ENCODE measurements around the gene ZNF575.

- TF ChIP-seq FOXK1 (CRISPR knock-in tag; IDR thresholded peaks at IDR 0.05): no peak
- no peak for TF ChIP-seq CTCF (IDR thresholded peaks at IDR 0.05)
- no peak for TF ChIP-seq NR3C1 (CRISPR knock-in tag; conservative IDR thresholded peaks at IDR 0.05; ENCODE audit: low read depth)
- TF ChIP-seq ZNF281 (CRISPR knock-in tag; IDR thresholded peaks at IDR 0.05): no peak
- TF ChIP-seq, protein P1, sequence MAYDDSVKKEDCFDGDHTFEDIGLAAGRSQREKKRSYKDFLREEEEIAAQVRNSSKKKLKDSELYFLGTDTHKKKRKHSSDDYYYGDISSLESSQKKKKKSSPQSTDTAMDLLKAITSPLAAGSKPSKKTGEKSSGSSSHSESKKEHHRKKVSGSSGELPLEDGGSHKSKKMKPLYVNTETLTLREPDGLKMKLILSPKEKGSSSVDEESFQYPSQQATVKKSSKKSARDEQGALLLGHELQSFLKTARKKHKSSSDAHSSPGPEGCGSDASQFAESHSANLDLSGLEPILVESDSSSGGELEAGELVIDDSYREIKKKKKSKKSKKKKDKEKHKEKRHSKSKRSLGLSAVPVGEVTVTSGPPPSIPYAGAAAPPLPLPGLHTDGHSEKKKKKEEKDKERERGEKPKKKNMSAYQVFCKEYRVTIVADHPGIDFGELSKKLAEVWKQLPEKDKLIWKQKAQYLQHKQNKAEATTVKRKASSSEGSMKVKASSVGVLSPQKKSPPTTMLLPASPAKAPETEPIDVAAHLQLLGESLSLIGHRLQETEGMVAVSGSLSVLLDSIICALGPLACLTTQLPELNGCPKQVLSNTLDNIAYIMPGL (CRISPR knock-in tag; IDR thresholded peaks at IDR 0.05): no peak
Observed at GRCh38 chr19:43538922-43539321, 5.9 kb downstream of the ZNF575 start.

Measured in WTC11 (cell line).